Measurements from ENCODE around the gene LUZP1. TPM values are rescaled to one million over a fixed set of nuclear protein-coding genes. Genes with fewer than 3 reads are reported as not detected.

The LUZP1 gene
- total RNA-seq, 1 experiment from 2014 or later = 16.4 TPM

GRCh38 chr1:23188936-23189452 lies 20.3 kb upstream of the LUZP1 start:
- peak; percentile 85 for DNase-seq (ENCODE audit: low spot score)

DNA sequence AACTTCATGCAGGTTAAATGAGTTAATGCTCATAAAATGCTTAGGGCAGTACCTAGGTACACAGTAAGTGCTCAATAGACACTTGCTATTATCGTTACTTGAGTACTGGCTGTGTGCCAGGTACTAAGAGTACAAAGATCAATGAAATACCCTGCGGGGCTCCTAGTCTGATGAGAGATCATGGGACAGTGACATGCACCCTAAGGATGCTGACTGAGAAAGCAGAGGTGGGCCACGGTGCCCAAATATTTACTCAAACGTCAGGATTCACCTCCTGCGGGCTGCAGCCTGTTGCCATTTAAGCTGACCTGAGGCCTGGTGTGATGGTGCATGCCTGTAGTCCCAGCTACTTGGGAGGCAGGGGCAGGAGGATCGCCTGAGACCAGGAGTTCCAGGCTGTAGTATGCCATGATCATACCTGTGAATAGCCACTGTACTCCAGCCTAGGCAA lies 19.8 kb upstream of the LUZP1 start:
- peak; percentile 64 for DNase-seq (ENCODE audit: low spot score)

GRCh38 chr1:23187637-23188036 lies 19.0 kb upstream of the LUZP1 start:
- no peak for DNase-seq (ENCODE audit: low spot score)

- DNase-seq (ENCODE audit: low spot score) = no peak
These were observed 16.7 kb upstream of the LUZP1 start for GRCh38 chr1:23185381-23185780.

GRCh38 chr1:23184212-23184934 lies 15.7 kb upstream of the LUZP1 start:
- peak; percentile 68 for DNase-seq (ENCODE audit: low spot score)

DNA sequence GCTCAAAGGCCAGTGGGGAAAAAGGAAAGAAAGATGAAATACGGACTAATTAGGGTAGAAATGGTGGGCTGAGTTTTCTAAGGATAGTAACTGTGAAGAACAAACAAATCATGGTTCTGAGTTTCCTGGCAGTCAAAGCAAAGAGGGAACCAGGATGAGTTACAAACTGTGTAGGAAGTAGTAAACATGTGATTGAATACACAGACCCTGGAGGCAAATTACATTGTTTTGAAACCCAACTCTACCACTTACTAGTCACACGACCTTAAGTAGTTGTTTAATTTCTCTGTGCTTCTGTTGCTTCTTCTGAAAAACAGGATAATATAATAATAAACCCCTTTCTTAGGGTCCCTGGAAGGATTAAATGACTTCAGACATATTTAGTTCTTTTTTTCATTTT lies 11.2 kb upstream of the LUZP1 start:
- DNase-seq (ENCODE audit: low spot score) = no peak

- DNase-seq (ENCODE audit: low spot score) = peak; percentile 52
These were observed 10.3 kb upstream of the LUZP1 start for GRCh38 chr1:23178950-23179349.

- no peak for DNase-seq (ENCODE audit: low spot score)
These were observed 9.8 kb upstream of the LUZP1 start for GRCh38 chr1:23178414-23178813.

DNA sequence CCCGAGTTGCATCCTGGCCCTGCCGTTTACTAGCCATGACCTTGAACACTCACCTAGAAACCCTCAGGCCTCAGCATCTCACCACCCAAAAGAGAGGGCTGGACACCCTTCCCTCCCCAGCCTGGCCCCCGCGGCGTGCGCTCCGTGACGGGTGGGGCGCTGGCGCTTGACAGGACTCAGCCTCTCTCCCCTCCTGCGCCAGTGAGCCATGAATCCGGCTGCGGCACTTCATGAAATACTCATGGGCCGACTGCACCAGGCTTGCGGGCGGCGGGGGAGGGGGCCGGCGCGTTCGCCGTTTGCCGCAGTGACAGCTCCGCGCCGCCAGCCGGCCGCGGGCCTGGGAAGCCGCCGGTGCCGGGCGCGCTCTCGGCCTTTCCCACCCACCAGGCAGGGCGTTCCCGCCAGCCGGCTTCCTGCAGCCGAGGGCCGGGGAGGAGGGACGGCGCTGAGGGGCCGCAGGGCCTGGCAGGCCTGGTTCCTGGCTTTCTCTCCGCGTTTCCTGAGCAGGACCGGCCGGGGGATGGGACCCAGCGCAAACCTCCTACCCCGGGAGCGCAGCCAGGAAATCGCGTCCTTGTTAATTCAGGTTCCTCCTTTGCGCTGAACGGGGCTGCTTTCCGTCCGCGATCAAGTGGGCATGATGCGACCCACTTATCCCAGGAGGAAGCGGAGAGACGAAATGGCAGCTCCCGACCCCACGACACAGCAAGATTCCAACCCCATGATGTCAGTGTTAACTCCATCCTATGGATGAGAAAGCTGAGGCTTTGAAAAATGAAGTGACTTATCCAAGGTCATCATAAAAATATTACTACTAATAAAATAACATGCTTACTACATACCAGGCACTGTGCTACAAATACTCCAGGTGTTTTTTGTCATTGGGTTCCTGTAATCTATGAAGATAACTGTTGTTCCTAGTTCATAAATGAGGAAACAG lies 9.1 kb upstream of the LUZP1 start:
- peak; percentile 63 for DNase-seq (ENCODE audit: low spot score)

DNA sequence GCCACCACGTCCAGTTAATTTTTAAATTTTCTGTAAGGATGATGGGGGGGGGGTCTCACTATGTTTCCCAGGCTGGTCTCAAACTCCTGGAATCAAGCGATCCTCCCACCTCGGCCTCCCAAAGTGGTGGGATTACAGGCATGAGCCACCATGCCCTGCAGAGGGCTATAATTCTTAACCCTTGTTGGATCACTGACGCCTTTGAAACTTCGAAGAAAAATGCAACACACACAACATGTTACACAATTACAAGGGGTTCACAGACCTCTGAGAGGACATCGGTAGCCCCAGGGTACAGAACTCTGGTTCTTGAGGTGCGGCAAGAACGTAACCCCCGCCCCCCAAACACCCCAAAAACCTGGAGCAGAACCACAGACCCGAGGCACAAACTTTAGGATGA lies 8.4 kb upstream of the LUZP1 start:
- no peak for DNase-seq (ENCODE audit: low spot score)

- no peak for DNase-seq (ENCODE audit: low spot score)
These were observed 5.9 kb upstream of the LUZP1 start for GRCh38 chr1:23174426-23175110.

DNA sequence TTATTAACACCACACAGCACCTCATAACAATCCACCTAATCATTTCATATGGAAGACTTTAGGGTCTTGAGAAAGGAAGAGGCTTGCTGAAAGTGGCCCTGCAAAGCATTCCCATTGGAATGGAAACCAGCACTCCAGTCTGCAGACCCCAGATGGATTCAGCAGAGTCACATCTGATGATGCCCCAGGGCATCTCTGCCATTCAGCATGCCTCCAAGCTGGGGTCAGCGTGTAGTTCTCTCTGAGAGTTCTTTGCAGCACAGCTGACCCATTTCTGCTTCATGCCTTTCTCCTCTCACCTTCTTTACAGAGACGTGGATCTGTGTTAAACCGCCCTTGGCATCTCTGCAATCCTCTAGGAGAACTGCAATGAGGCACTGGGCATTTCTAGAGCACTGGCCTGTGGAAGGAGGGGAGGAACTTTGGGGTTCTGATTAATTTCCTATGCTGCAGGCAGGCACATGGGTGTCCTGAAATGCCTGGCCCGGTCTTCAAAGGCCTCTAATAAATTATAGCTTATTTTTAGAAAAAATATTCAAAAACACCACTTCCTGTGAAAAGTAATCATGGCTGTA lies 2.6 kb upstream of the LUZP1 start:
- no peak for DNase-seq (ENCODE audit: low spot score)

GRCh38 chr1:23169727-23170335 lies 1.2 kb upstream of the LUZP1 start:
- DNase-seq (ENCODE audit: low spot score) = peak; percentile 76

- DNase-seq (ENCODE audit: low spot score) = no peak
These were observed 529 bp upstream of the LUZP1 start for GRCh38 chr1:23169195-23169575.

DNA sequence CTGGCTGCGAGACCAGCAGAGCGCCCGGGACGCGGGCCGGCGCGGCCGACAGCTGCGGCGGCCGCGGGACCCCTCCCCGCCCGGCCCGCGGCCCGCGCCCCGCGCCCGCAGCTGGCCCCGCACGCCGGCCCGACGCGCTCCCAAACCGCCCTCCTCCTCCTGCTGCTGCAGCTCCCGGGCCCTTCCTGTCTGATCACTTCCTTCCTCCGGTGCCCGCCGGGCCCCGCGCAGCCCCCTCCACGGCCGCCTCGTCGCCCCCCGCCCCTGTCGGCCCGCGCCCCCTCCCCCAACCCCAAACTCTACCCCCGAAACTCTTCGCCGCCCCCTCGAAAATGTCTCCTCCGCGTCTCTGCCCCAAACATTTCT lies 594 bp downstream of the LUZP1 start:
- no peak for DNase-seq (ENCODE audit: low spot score)

DNA sequence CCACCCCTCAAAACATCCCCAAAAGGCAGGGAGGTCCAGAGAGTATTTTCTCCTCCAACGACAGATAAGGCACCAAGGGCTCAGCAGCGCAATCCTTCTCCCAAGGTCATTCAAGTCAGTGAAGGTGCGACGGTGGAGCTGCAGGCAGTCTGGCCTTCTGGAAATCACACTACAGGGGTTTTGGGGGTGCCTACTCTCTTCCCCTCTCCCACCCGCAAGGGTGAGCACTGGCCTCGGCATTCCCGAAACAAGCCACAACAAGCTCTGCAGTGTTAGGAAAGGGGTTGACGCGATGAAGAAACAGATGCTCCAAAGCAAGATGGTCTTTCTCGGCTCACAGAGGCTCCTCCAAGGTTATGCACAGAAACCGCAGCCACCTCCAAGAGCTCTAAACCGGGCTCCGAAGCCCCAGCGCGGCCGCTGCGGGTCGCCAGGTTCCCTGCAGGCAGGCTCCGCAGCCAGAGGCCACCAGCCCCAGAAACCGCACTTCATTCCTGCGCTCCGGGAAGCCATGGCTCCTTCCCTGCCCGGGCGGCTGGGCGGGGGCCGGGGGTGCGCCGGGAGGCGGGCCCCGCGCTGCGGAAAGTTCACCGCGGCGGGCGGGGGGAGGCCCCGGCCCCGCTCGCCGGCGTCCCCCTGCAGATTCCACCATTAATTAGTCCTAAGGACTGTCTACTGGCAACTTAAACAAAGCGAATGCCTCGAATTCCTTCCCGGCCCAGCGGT lies 1.1 kb downstream of the LUZP1 start:
- DNase-seq (ENCODE audit: low spot score) = peak; percentile 53

- no peak for DNase-seq (ENCODE audit: low spot score)
These were observed 1.8 kb downstream of the LUZP1 start for GRCh38 chr1:23166854-23167253.

GRCh38 chr1:23163395-23163794 lies 5.3 kb downstream of the LUZP1 start:
- DNase-seq (ENCODE audit: low spot score) = no peak

- DNase-seq (ENCODE audit: low spot score) = no peak
These were observed 8.4 kb downstream of the LUZP1 start for GRCh38 chr1:23159963-23160877.
